GM12878 (cell line): ENCODE results near the gene LMTK2. TPM values are rescaled to one million over a fixed set of nuclear protein-coding genes. Genes with fewer than 3 reads are reported as not detected.

Source experiments
- ATAC-seq: fragments of 200-7000 bp; cut with Tn5 transposase; 3 replicates; pipeline ENCODE4 v1.9.1; 2020; ENCODE audit warnings: mild to moderate bottlenecking, moderate library complexity
- BruUV-seq: library from RNA; stranded (reverse); fragments of 400-500 nt; replicated peaks from 2 replicates; lab custom pipeline; 2021; lab: Mats Ljungman, UMichigan
- CTCF ChIA-PET: fragments of 300-600 bp; sonication (Branson Sonifier 250); formaldehyde crosslinking; extraction: SDS; loops from one replicate; lab custom pipeline; 2021; ENCODE audit warnings: inconsistent platforms; lab: Yijun Ruan, JAX
- POLR2A ChIA-PET: fragments of 350-600 bp; formaldehyde crosslinking; extraction: SDS; loops from one replicate; lab custom pipeline; 2021; ENCODE audit warnings: inconsistent platforms; lab: Charles Lee
- RAD21 ChIA-PET: fragments of 300-600 bp; sonication (Branson Sonifier 250); formaldehyde crosslinking; loops from one replicate; lab custom pipeline; 2023; ENCODE audit warnings: antibody characterized with exemption; ENCODE audit not compliant: unreplicated experiment; lab: Charles Lee
- SMC1A ChIA-PET: fragments of 300-600 bp; sonication (Branson Sonifier 250); formaldehyde crosslinking; loops from one replicate; lab custom pipeline; 2023; ENCODE audit not compliant: unreplicated experiment, uncharacterized antibody; lab: Charles Lee
- DNase-seq: peaks from one replicate; pipeline ENCODE4 v3.0.0-alpha.2; 2011; ENCODE audit warnings: low read depth, low spot score
- FAIRE-seq: peaks from 3 replicates; lab custom pipeline; 2011; peaks lifted over from hg19 to GRCh38; lab: Jason Lieb, UNC
- H2AFZ ChIP-seq: 2 replicates; pipeline ENCODE4 v1.6.0; 2011; ENCODE audit warnings: low read depth, low read length, control low read depth; ENCODE audit not compliant: control insufficient read depth
- H3K27ac ChIP-seq: 2 replicates; pipeline ENCODE4 v1.5.1; 2011; ENCODE audit warnings: control low read depth; ENCODE audit not compliant: control insufficient read depth, insufficient read depth
- H3K27me3 ChIP-seq, 2 experiments: replicated peaks in 1 of 2; 2 replicates each; pipeline versions ENCODE4 v1.6.0 to v1.6.1; 2011; ENCODE audit warnings: low read length in 1 of 2; ENCODE audit not compliant: control insufficient read depth in 2 of 2, insufficient read depth in 2 of 2
- H3K36me3 ChIP-seq, 2 experiments: 2 replicates each; pipeline ENCODE4 v1.5.1; 2011; ENCODE audit warnings: low read length in 1 of 2; ENCODE audit not compliant: control insufficient read depth in 2 of 2, insufficient read depth in 2 of 2
- H3K4me1 ChIP-seq: 2 replicates; pipeline ENCODE4 v1.6.1; 2011; ENCODE audit warnings: mild to moderate bottlenecking, low read length, moderate library complexity, mixed read lengths; ENCODE audit not compliant: control insufficient read depth, insufficient read depth
- H3K4me2 ChIP-seq: 2 replicates; pipeline ENCODE4 v1.6.0; 2011; ENCODE audit warnings: control low read depth; ENCODE audit not compliant: control insufficient read depth, insufficient read depth
- H3K4me3 ChIP-seq: fragments of 200-600 bp; sonication (generic); 2 replicates; pipeline ENCODE4 v1.5.1; 2016
- H3K79me2 ChIP-seq: 2 replicates; pipeline ENCODE4 v1.6.0; 2011; ENCODE audit warnings: low read length; ENCODE audit not compliant: control insufficient read depth, insufficient read depth
- H3K9ac ChIP-seq: 2 replicates; pipeline ENCODE4 v1.8.0; 2011; ENCODE audit warnings: low read length, control low read depth, mixed read lengths; ENCODE audit not compliant: control insufficient read depth, insufficient read depth
- H3K9me3 ChIP-seq: replicated peaks from 3 replicates; pipeline ENCODE4 v1.5.1; 2011; ENCODE audit warnings: mild to moderate bottlenecking, low read length; ENCODE audit not compliant: control insufficient read depth, insufficient read depth
- H4K20me1 ChIP-seq: 2 replicates; pipeline ENCODE4 v1.6.0; 2011; ENCODE audit not compliant: control insufficient read depth, insufficient read depth
- BACH1 ChIP-seq: fragments of 450-650 bp; IDR thresholded peaks from 2 replicates; pipeline ENCODE4 v1.6.1; 2017; ENCODE audit warnings: mild to moderate bottlenecking, borderline replicate concordance
- EGR1 ChIP-seq, 2 experiments: IDR thresholded peaks; 1 replicate in 1 of 2; 2 replicates in 1 of 2; pipeline ENCODE4 v1.6.1; 2011 to 2012; ENCODE audit warnings: low read depth in 2 of 2, low read length in 2 of 2, borderline replicate concordance in 1 of 2, mild to moderate bottlenecking in 1 of 2, moderate library complexity in 1 of 2
- MEF2B ChIP-seq: fragments of 450-650 bp; IDR thresholded peaks from 2 replicates; pipeline ENCODE4 v1.6.1; 2018; ENCODE audit warnings: mild to moderate bottlenecking, moderate library complexity; ENCODE audit not compliant: partially characterized antibody, poor library complexity, severe bottlenecking
- MXI1 ChIP-seq: fragments of 150-350 bp; IDR thresholded peaks from 2 replicates; pipeline ENCODE4 v1.6.1; 2011; ENCODE audit warnings: low read depth, mild to moderate bottlenecking, inconsistent platforms, low read length, improper control_type of control experiment
- MYB ChIP-seq: fragments of 150-350 bp; IDR thresholded peaks from 2 replicates; pipeline ENCODE4 v1.6.1; 2014; ENCODE audit warnings: mild to moderate bottlenecking, low read depth, low read length, borderline replicate concordance
- MYC ChIP-seq: IDR thresholded peaks from 2 replicates; pipeline ENCODE4 v1.6.1; 2011; ENCODE audit warnings: mild to moderate bottlenecking, low read length, moderate library complexity, inconsistent platforms; ENCODE audit not compliant: insufficient read depth, insufficient replicate concordance, insufficient read length, severe bottlenecking
- POLR2A ChIP-seq: IDR thresholded peaks from 2 replicates; pipeline ENCODE4 v1.6.1; 2011; ENCODE audit warnings: low read depth, mild to moderate bottlenecking, low read length
- SIN3A ChIP-seq: IDR thresholded peaks from 2 replicates; pipeline ENCODE4 v1.6.1; 2012; ENCODE audit warnings: low read depth, low read length, improper control_type of control experiment
- SMARCA5 ChIP-seq: fragments of 450-650 bp; IDR thresholded peaks from 2 replicates; pipeline ENCODE4 v1.6.1; 2017; ENCODE audit warnings: mild to moderate bottlenecking
- STAT3 ChIP-seq: IDR thresholded peaks from 2 replicates; pipeline ENCODE4 v1.6.1; 2011; ENCODE audit warnings: low read depth, low read length, improper control_type of control experiment
- ZNF274 ChIP-seq: IDR thresholded peaks from one replicate; pipeline ENCODE4 v1.8.0; 2011; ENCODE audit not compliant: insufficient read length, insufficient read depth
- WGBS: methylation state at CpG from one replicate; pipeline ENCODE4 v1.1.6; 2016; ENCODE audit warnings: low lambda C conversion rate; ENCODE audit not compliant: insufficient replicate concordance, insufficient coverage; ENCODE audit errors: missing lambda C conversion rate; 5-methylcytosine and 5-hydroxymethylcytosine counted together
- in situ Hi-C: fragments of 300-500 bp; cut with MboI; formaldehyde crosslinking; loops from 9 replicates; pipeline ENCODE4 v1.14.3; 2018; ENCODE audit warnings: mixed read lengths
- intact Hi-C: fragments of 100-400 bp; cut with micrococcal nuclease; formaldehyde crosslinking; loops from one replicate; pipeline ENCODE4 v1.14.2; 2022; ENCODE audit not compliant: unreplicated experiment
- polyA plus RNA-seq, 11 experiments: library from polyadenylated mRNA; depleted of rRNA in 4 of 11; unstranded in 6 of 11; stranded (reverse) in 5 of 11; fragments of >200 nt; fragmentation: Nextera tagmentation in 4 of 11; fragmentation: Illumina TruSeq in 1 of 11; extraction: Ambion mirVana in 4 of 11; extraction: Trizol in 1 of 11; gene quantifications; 1 replicate in 1 of 11; 2 replicates in 10 of 11; pipeline versions ENCODE4 v1.2.1 to v1.2.3, GENCODE V29; 2011 to 2016; ENCODE audit warnings: inconsistent platforms in 2 of 11, missing spikeins in 2 of 11, low read depth in 1 of 11
- total RNA-seq, 4 experiments: library from RNA; depleted of rRNA in 3 of 4; stranded (reverse); fragments of >200 nt in 3 of 4; fragmentation: Illumina TruSeq in 1 of 4; extraction: Trizol in 1 of 4; gene quantifications; 2 replicates each; pipeline versions ENCODE4 v1.2.1 to v1.2.3, GENCODE V29; 2013 to 2021
- TF ChIP-seq, protein P1 (sequence below): IDR thresholded peaks from 2 replicates; pipeline ENCODE4 v1.6.1; 2011; ENCODE audit warnings: low read depth, mild to moderate bottlenecking, low read length, moderate library complexity, borderline replicate concordance; ENCODE audit errors: extremely low read depth
- TF ChIP-seq, protein P2 (sequence below): fragments of 450-650 bp; IDR thresholded peaks from 2 replicates; pipeline ENCODE4 v1.6.1; 2017; ENCODE audit warnings: borderline replicate concordance
- TF ChIP-seq, protein P3 (sequence below): fragments of 450-650 bp; IDR thresholded peaks from 2 replicates; pipeline ENCODE4 v1.6.1; 2017; ENCODE audit warnings: low read depth, mild to moderate bottlenecking, moderate library complexity

The LMTK2 gene
- total and polyA plus RNA-seq, 10 of the 15 experiments (the other 5 are each of a cell fraction or from before 2014, with no cell fraction given), result 0.68 to 8.7 (median 4.6) TPM

DNA sequence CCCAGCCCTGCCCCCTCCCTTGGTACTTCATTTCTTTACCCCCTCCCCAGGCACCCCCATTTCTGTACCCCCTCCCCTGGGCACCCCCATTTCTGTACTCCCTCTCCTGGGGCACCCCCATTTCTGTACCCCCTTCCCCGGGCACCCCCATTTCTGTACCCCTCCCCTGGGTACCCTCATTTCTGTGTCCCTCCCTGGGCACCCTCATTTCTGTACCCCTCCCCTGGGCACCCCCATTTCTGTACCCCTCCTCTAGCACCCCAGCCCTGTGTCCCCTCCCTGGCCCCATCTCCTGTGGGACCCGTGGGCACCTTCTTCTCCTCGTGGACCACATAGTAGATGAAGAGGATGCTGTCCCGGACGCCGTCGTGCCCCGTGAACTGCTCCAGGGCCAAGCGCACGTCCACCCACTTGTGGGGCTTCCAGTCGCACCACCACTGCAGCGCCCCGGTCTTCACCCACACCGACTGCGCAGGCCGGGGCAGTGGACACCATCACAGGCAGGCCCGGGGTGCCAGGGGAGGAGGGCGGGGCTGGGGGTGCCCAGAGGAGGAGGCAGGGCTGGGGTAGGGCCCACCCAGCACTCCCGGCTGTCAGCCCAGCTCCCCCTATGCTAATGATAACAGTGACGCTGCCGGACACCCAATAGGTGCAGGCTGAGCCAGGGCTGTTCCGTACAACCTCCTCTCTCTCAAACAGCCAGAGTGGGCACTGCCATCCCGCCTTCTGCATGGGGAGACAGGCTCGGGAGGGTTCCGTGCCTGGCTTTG, 125.0 kb downstream of the LMTK2 start:
- POLR2A ChIA-PET, result no interaction called here
- no peak overlapping the region for H2AFZ ChIP-seq
- CTCF ChIA-PET, result no interaction called here
- H3K27ac ChIP-seq, result no peak overlapping the region
- no peak overlapping the region for H3K4me2 ChIP-seq
- no peak overlapping the region for H3K4me3 ChIP-seq
- no peak for TF ChIP-seq ZNF274
- TF ChIP-seq, protein P1, sequence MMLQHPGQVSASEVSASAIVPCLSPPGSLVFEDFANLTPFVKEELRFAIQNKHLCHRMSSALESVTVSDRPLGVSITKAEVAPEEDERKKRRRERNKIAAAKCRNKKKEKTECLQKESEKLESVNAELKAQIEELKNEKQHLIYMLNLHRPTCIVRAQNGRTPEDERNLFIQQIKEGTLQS, result no peak
- TF ChIP-seq MYC, result no peak
- peak; percentile 17; the same call in 1 of the 2 replicates for TF ChIP-seq POLR2A
- H3K9ac ChIP-seq, result no peak overlapping the region
- no peak for ATAC-seq
- 95% methylated on average over 20 of the region's 25 CpGs for whole genome bisulfite sequencing
- H3K9me3 ChIP-seq, result no peaks in the 10 kb centered on the region
- H3K27me3 ChIP-seq, result no peaks in the 10 kb centered on the region
- intact Hi-C loops (no loop called here), in situ Hi-C loops (no loop called here)
- no peaks in the 10 kb centered on the region for H4K20me1 ChIP-seq
- no peaks in the 10 kb centered on the region for H3K79me2 ChIP-seq
- RAD21 ChIA-PET, result interaction anchor here (0.7 kb wide), 1 partner anchor 571 kb away, joined by 3 read pairs; no protein-coding TSS in a partner anchor
- no peak for DNase-seq
- H3K4me1 ChIP-seq, result no peaks in the 10 kb centered on the region
- SMC1A ChIA-PET, result no interaction called here
- no peaks in the 10 kb centered on the region for H3K36me3 ChIP-seq
- no peak for FAIRE-seq
- BruUV-seq, result no TSS peak

DNA sequence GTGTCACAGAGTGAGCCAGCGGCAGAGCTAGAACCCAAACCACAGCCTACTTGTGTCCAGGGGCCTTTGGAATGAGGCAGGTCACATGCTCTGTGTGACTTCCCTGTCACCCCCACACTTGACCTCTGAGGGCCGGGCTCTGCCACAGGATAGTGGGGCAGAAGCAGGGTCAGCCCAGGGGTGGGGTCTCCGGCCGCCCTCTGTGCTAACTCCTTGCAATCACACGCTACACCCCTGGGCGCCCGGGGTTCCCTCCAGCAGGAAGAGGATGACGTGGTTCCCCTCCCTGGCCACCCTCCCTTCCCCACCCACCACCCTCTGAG, 125.6 kb downstream of the LMTK2 start:
- no TSS peak for BruUV-seq
- RAD21 ChIA-PET, result interaction anchor here (0.7 kb wide), 1 partner anchor 570 kb away, joined by 3 read pairs; no protein-coding TSS in a partner anchor
- SMC1A ChIA-PET, result no interaction called here
- Histone ChIP-seq H3K79me2 (no peaks in the 10 kb centered on the region), H3K36me3 (no peaks in the 10 kb centered on the region), H4K20me1 (no peaks in the 10 kb centered on the region), H3K9ac (no peak overlapping the region), H3K27ac (no peak overlapping the region), H3K4me3 (no peak overlapping the region), H3K9me3 (no peaks in the 10 kb centered on the region), H3K4me2 (no peak overlapping the region), H3K27me3 (no peaks in the 10 kb centered on the region), H3K4me1 (no peaks in the 10 kb centered on the region), H2AFZ (no peak overlapping the region)
- no peak for DNase-seq
- 98% methylated on average over 7 of the region's 8 CpGs for WGBS
- intact Hi-C loops, result no loop called here
- POLR2A ChIA-PET, result no interaction called here
- no peak for FAIRE-seq
- in situ Hi-C loops, result no loop called here
- CTCF ChIA-PET, result no interaction called here
- ATAC-seq, result no peak
- TF ChIP-seq, protein P2, sequence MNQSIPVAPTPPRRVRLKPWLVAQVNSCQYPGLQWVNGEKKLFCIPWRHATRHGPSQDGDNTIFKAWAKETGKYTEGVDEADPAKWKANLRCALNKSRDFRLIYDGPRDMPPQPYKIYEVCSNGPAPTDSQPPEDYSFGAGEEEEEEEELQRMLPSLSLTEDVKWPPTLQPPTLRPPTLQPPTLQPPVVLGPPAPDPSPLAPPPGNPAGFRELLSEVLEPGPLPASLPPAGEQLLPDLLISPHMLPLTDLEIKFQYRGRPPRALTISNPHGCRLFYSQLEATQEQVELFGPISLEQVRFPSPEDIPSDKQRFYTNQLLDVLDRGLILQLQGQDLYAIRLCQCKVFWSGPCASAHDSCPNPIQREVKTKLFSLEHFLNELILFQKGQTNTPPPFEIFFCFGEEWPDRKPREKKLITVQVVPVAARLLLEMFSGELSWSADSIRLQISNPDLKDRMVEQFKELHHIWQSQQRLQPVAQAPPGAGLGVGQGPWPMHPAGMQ, result no peak
- TF ChIP-seq MXI1 (no peak), BACH1 (no peak), SMARCA5 (no peak), MYB (no peak), MEF2B (no peak), SIN3A (no peak), STAT3 (no peak), EGR1 (IDR thresholded peaks at IDR 0.05; ENCODE audit: borderline replicate concordance in 1 of 2, low read depth in 2 of 2, low read length in 2 of 2) (no peak)
- TF ChIP-seq, protein P3, sequence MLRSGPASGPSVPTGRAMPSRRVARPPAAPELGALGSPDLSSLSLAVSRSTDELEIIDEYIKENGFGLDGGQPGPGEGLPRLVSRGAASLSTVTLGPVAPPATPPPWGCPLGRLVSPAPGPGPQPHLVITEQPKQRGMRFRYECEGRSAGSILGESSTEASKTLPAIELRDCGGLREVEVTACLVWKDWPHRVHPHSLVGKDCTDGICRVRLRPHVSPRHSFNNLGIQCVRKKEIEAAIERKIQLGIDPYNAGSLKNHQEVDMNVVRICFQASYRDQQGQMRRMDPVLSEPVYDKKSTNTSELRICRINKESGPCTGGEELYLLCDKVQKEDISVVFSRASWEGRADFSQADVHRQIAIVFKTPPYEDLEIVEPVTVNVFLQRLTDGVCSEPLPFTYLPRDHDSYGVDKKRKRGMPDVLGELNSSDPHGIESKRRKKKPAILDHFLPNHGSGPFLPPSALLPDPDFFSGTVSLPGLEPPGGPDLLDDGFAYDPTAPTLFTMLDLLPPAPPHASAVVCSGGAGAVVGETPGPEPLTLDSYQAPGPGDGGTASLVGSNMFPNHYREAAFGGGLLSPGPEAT, result no peak
